SK-N-SH treated with all-trans-retinoic acid at 6 μM for 48 hours (cell line): ENCODE measurements around the gene KRT86.

Experiments used
- ATAC-seq: fragments of 200-7000 bp; cut with Tn5 transposase; 3 replicates; pipeline ENCODE4 v1.9.1; 2020; ENCODE audit warnings: mild to moderate bottlenecking, moderate library complexity
- ARNTL ChIP-seq: fragments of 450-650 bp; formaldehyde crosslinking; IDR thresholded peaks from 2 replicates; pipeline ENCODE4 v1.5.0; 2020; ENCODE audit warnings: low read depth, mild to moderate bottlenecking, moderate library complexity, borderline replicate concordance
- BACH2 ChIP-seq: fragments of 250-450 bp; sonication (Bioruptor Pico); IDR thresholded peaks from 2 replicates; pipeline ENCODE4 v1.9.0; 2021; ENCODE audit warnings: mild to moderate bottlenecking, borderline replicate concordance
- CSDC2 ChIP-seq: fragments of 250-450 bp; sonication (Bioruptor Pico); IDR thresholded peaks from 2 replicates; pipeline ENCODE4 v1.5.0; 2020; ENCODE audit warnings: mild to moderate bottlenecking, moderate library complexity
- CSRNP3 ChIP-seq: fragments of 250-450 bp; sonication (Bioruptor Pico); IDR thresholded peaks from 2 replicates; pipeline ENCODE4 v1.5.1; 2021; ENCODE audit warnings: mild to moderate bottlenecking, moderate library complexity
- ESRRG ChIP-seq: fragments of 250-450 bp; sonication (Bioruptor Pico); IDR thresholded peaks from 2 replicates; pipeline ENCODE4 v1.6.1; 2021; ENCODE audit warnings: mild to moderate bottlenecking
- GLIS3 ChIP-seq: fragments of 250-450 bp; sonication (Bioruptor Pico); IDR thresholded peaks from 2 replicates; pipeline ENCODE4 v1.5.0; 2020; ENCODE audit warnings: mild to moderate bottlenecking, moderate library complexity
- ISL1 ChIP-seq: fragments of 250-450 bp; sonication (Bioruptor Pico); IDR thresholded peaks from 2 replicates; pipeline ENCODE4 v2.1.2; 2022; ENCODE audit warnings: mild to moderate bottlenecking, moderate library complexity
- OSR1 ChIP-seq: fragments of 250-450 bp; sonication (Bioruptor Pico); IDR thresholded peaks from 2 replicates; pipeline ENCODE4 v1.8.0; 2022; ENCODE audit warnings: moderate library complexity, mild to moderate bottlenecking, inconsistent platforms
- PATZ1 ChIP-seq: fragments of 250-450 bp; sonication (Bioruptor Pico); IDR thresholded peaks from 2 replicates; pipeline ENCODE4 v1.8.0; 2020; ENCODE audit warnings: mild to moderate bottlenecking, moderate library complexity, borderline replicate concordance
- PPARA ChIP-seq: fragments of 250-450 bp; sonication (Bioruptor Pico); IDR thresholded peaks from 2 replicates; pipeline ENCODE4 v1.5.0; 2020; ENCODE audit warnings: mild to moderate bottlenecking, borderline replicate concordance
- RARB ChIP-seq: fragments of 250-450 bp; sonication (Bioruptor Pico); IDR thresholded peaks from 2 replicates; pipeline ENCODE4 v1.8.0; 2021; ENCODE audit warnings: mild to moderate bottlenecking, moderate library complexity
- SNAI2 ChIP-seq: fragments of 250-450 bp; sonication (Bioruptor Pico); IDR thresholded peaks from 2 replicates; pipeline ENCODE4 v1.5.0; 2020; ENCODE audit warnings: mild to moderate bottlenecking, moderate library complexity
- TOX ChIP-seq: fragments of 250-450 bp; sonication (Bioruptor Pico); IDR thresholded peaks from 2 replicates; pipeline ENCODE4 v1.8.0; 2021; ENCODE audit warnings: mild to moderate bottlenecking, moderate library complexity, borderline replicate concordance
- TSHZ2 ChIP-seq: fragments of 250-450 bp; sonication (Bioruptor Pico); IDR thresholded peaks from 2 replicates; pipeline ENCODE4 v1.5.0; 2020; ENCODE audit warnings: mild to moderate bottlenecking, moderate library complexity
- ZC3H10 ChIP-seq: fragments of 250-450 bp; sonication (Bioruptor Pico); IDR thresholded peaks from 2 replicates; pipeline ENCODE4 v1.5.1; 2021; ENCODE audit warnings: mild to moderate bottlenecking, moderate library complexity
- ZFP3 ChIP-seq: fragments of 250-450 bp; sonication (Bioruptor Pico); IDR thresholded peaks from 2 replicates; pipeline ENCODE4 v1.5.0; 2020; ENCODE audit warnings: mild to moderate bottlenecking, moderate library complexity
- ZFP30 ChIP-seq: fragments of 450-650 bp; formaldehyde crosslinking; IDR thresholded peaks from 2 replicates; pipeline ENCODE4 v1.5.0; 2022; ENCODE audit warnings: mild to moderate bottlenecking, moderate library complexity
- ZNF565 ChIP-seq: fragments of 450-650 bp; formaldehyde crosslinking; conservative IDR thresholded peaks from 2 replicates; pipeline ENCODE4 v1.5.0; 2020; ENCODE audit warnings: low read depth, mild to moderate bottlenecking, moderate library complexity
- ZNF70 ChIP-seq: fragments of 450-650 bp; formaldehyde crosslinking; IDR thresholded peaks from 2 replicates; pipeline ENCODE4 v1.5.0; 2020; ENCODE audit warnings: mild to moderate bottlenecking, moderate library complexity
- ZNF8 ChIP-seq: fragments of 450-650 bp; formaldehyde crosslinking; IDR thresholded peaks from 2 replicates; pipeline ENCODE4 v1.5.0; 2020; ENCODE audit warnings: mild to moderate bottlenecking, moderate library complexity
- TF ChIP-seq, protein P1 (sequence below): fragments of 250-450 bp; sonication (Bioruptor Pico); IDR thresholded peaks from 2 replicates; pipeline ENCODE4 v1.5.1; 2020; ENCODE audit warnings: low read depth, mild to moderate bottlenecking, moderate library complexity
- TF ChIP-seq, protein P2 (sequence below): fragments of 250-450 bp; sonication (Bioruptor Pico); IDR thresholded peaks from 2 replicates; pipeline ENCODE4 v1.8.0; 2021; ENCODE audit warnings: low read depth, mild to moderate bottlenecking, moderate library complexity, borderline replicate concordance

Gene KRT86

GRCh38 chr12:52353766-52354165, 79.3 kb downstream of the KRT86 start:
- no peak for ATAC-seq
- TF ChIP-seq GLIS3 (CRISPR knock-in tag) (no peak), PPARA (CRISPR knock-in tag) (no peak), CSDC2 (CRISPR knock-in tag) (no peak), ZNF565 (no peak), SNAI2 (CRISPR knock-in tag) (no peak), ESRRG (no peak), RARB (no peak), TOX (CRISPR knock-in tag) (no peak), CSRNP3 (CRISPR knock-in tag) (no peak), BACH2 (no peak), ZC3H10 (no peak), ARNTL (no peak), ZFP30 (no peak), ZFP3 (CRISPR knock-in tag) (no peak), TSHZ2 (CRISPR knock-in tag) (no peak), OSR1 (CRISPR knock-in tag) (no peak)
- TF ChIP-seq, protein P1, sequence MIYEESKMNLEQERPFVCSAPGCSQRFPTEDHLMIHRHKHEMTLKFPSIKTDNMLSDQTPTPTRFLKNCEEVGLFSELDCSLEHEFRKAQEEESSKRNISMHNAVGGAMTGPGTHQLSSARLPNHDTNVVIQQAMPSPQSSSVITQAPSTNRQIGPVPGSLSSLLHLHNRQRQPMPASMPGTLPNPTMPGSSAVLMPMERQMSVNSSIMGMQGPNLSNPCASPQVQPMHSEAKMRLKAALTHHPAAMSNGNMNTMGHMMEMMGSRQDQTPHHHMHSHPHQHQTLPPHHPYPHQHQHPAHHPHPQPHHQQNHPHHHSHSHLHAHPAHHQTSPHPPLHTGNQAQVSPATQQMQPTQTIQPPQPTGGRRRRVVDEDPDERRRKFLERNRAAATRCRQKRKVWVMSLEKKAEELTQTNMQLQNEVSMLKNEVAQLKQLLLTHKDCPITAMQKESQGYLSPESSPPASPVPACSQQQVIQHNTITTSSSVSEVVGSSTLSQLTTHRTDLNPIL = no peak
- TF ChIP-seq, protein P2, sequence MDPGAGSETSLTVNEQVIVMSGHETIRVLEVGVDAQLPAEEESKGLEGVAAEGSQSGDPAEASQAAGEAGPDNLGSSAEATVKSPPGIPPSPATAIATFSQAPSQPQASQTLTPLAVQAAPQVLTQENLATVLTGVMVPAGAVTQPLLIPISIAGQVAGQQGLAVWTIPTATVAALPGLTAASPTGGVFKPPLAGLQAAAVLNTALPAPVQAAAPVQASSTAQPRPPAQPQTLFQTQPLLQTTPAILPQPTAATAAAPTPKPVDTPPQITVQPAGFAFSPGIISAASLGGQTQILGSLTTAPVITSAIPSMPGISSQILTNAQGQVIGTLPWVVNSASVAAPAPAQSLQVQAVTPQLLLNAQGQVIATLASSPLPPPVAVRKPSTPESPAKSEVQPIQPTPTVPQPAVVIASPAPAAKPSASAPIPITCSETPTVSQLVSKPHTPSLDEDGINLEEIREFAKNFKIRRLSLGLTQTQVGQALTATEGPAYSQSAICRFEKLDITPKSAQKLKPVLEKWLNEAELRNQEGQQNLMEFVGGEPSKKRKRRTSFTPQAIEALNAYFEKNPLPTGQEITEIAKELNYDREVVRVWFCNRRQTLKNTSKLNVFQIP (CRISPR knock-in tag) = no peak

DNA sequence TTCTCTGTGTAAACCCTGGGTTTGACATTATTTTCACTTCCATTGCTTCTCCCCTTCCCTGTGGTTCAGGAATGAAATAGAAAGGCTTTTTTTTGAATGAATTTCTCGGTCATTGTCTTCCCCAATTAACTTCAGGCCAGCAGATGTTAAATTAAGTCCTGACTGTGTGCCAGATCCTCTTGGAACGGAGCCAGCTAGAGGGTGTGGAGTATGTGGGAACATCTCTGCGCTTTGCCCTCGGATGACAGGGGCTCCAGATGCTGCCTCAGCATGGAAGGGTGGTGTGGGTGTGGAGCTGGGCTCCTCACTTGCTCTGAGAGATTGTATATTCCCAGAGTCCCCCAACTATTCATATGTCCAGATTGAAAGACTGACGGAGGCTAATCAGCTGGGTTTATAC, 79.8 kb downstream of the KRT86 start:
- TF ChIP-seq ESRRG (no peak), ZFP30 (no peak), ARNTL (no peak), TOX (CRISPR knock-in tag) (no peak), ZC3H10 (no peak), ZFP3 (CRISPR knock-in tag) (no peak), PPARA (CRISPR knock-in tag) (no peak), BACH2 (no peak), PATZ1 (CRISPR knock-in tag) (no peak), SNAI2 (CRISPR knock-in tag) (no peak), ZNF8 (CRISPR knock-in tag) (no peak), ZNF565 (no peak), ISL1 (CRISPR knock-in tag) (no peak), GLIS3 (CRISPR knock-in tag) (no peak)
- TF ChIP-seq, protein P1 = no peak
- TF ChIP-seq, all 23 proteins: peak for 0
- no peak for ATAC-seq

DNA sequence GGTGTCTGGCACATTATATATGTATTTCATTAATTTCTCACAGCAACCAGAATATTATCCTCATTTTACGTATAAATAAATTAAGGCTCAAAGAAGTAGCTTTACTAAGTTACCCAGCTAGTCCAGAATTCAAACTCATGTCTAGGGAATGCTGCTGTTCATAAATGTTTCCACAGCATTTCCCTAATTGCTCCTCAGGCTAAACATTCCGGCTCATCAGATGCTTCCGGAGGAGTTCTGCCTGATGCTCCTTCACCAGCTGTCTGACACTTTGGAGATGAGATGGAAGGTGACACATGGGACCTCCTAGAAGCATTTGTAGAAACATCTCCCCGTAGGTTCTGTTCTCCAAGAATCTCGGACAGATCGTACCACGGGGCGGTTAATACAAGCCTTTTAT, 80.7 kb downstream of the KRT86 start:
- no peak for ATAC-seq
- no peak for TF ChIP-seq GLIS3 (CRISPR knock-in tag)
- no peak for TF ChIP-seq BACH2
- no peak for TF ChIP-seq RARB
- no peak for TF ChIP-seq PATZ1 (CRISPR knock-in tag)
- TF ChIP-seq TOX (CRISPR knock-in tag) = no peak
- no peak for TF ChIP-seq CSDC2 (CRISPR knock-in tag)
- TF ChIP-seq TSHZ2 (CRISPR knock-in tag) = no peak
- TF ChIP-seq ZNF70 = no peak
